ENCODE data around the gene HNRNPUL1. TPM values are rescaled to one million over a fixed set of nuclear protein-coding genes. Genes with fewer than 3 reads are reported as not detected.

The HNRNPUL1 gene
- total RNA-seq, 2 experiments from 2014 or later = 255 to 259 TPM

GRCh38 chr19:41353466-41354342 is 89.5 kb downstream of the HNRNPUL1 start, which contains the start of gene TGFB1:
Gene TGFB1, minus strand, starts transcription at chr19:41353922. Its CDS starts 878 bp downstream, at chr19:41353044.
- peaks cover 58% of the 10 kb centered on the region for H3K4me1 Mint-ChIP-seq
- DNase-seq = peak; percentile 92
- H3K27ac Mint-ChIP-seq = peak within 1 kb of the TSS; percentile 99
- peaks cover 2% of the 10 kb centered on the region for H3K9me3 Mint-ChIP-seq
- no peaks in the 10 kb centered on the region for H3K27me3 Mint-ChIP-seq
- H3K4me3 Mint-ChIP-seq = peak within 1 kb of the TSS; percentile 91
- peaks cover 37% of the 10 kb centered on the region for H3K36me3 Mint-ChIP-seq

- Mint-ChIP-seq H3K36me3 (peaks cover 33% of the 10 kb centered on the region), H3K4me3 (peak overlapping the region; percentile 91), H3K27me3 (no peaks in the 10 kb centered on the region), H3K4me1 (peaks cover 55% of the 10 kb centered on the region), H3K9me3 (no peaks in the 10 kb centered on the region), H3K27ac (peak overlapping the region; percentile 95)
- DNase-seq = no peak
Measured at GRCh38 chr19:41354343-41354953, 90.3 kb downstream of the HNRNPUL1 start.

GRCh38 chr19:41355035-41355434 is 90.9 kb downstream of the HNRNPUL1 start:
- H3K36me3 Mint-ChIP-seq = peaks cover 31% of the 10 kb centered on the region
- peaks cover 54% of the 10 kb centered on the region for H3K4me1 Mint-ChIP-seq
- no peaks in the 10 kb centered on the region for H3K27me3 Mint-ChIP-seq
- H3K4me3 Mint-ChIP-seq = peak overlapping the region; percentile 75
- no peak for DNase-seq
- peak overlapping the region; percentile 97 for H3K27ac Mint-ChIP-seq
- H3K9me3 Mint-ChIP-seq = no peaks in the 10 kb centered on the region

GRCh38 chr19:41355802-41356201 is 91.6 kb downstream of the HNRNPUL1 start:
- H3K27ac Mint-ChIP-seq = peak overlapping the region; percentile 97
- peaks cover 29% of the 10 kb centered on the region for H3K36me3 Mint-ChIP-seq
- H3K27me3 Mint-ChIP-seq = no peaks in the 10 kb centered on the region
- H3K4me1 Mint-ChIP-seq = peaks cover 50% of the 10 kb centered on the region
- no peaks in the 10 kb centered on the region for H3K9me3 Mint-ChIP-seq
- H3K4me3 Mint-ChIP-seq = peak overlapping the region; percentile 75
- DNase-seq = peak; percentile 15

GRCh38 chr19:41356984-41357739 is 93.0 kb downstream of the HNRNPUL1 start:
- Mint-ChIP-seq H3K4me1 (peaks cover 49% of the 10 kb centered on the region), H3K9me3 (no peaks in the 10 kb centered on the region), H3K27me3 (no peaks in the 10 kb centered on the region)

More at GRCh38 chr19:41356984-41357739, 93.0 kb downstream of the HNRNPUL1 start:
- peaks cover 19% of the 10 kb centered on the region for H3K36me3 Mint-ChIP-seq
- peak; percentile 30 for DNase-seq
- peak overlapping the region; percentile 75 for H3K4me3 Mint-ChIP-seq
- peak overlapping the region; percentile 97 for H3K27ac Mint-ChIP-seq

Other genes with a start within 250 kb of the HNRNPUL1 start
- gene CYP2A13, start 175.9 kb upstream of the HNRNPUL1 start, total RNA-seq = not detected
- not detected for gene CYP2F1, start 149.9 kb upstream of the HNRNPUL1 start, total RNA-seq
- gene CYP2S1, start 71.2 kb upstream of the HNRNPUL1 start, total RNA-seq = under 1 TPM; 0.27 to 0.32 TPM
- under 1 TPM; 0.41 to 0.42 TPM for gene AXL, start 45.1 kb upstream of the HNRNPUL1 start, total RNA-seq
- 10 to 100 TPM; 19.1 to 20.5 TPM for gene CCDC97, start 45.8 kb downstream of the HNRNPUL1 start, total RNA-seq
- 100 to 1,000 TPM; 152 to 154 TPM for gene TGFB1, start 89.5 kb downstream of the HNRNPUL1 start, total RNA-seq
- 1 to 10 TPM; 6.4 to 8.1 TPM for gene B9D2, start 99.8 kb downstream of the HNRNPUL1 start, total RNA-seq
- gene TMEM91, start 112.2 kb downstream of the HNRNPUL1 start, total RNA-seq = 1 to 10 TPM; 4.0 to 4.5 TPM
- gene EXOSC5, start 133.0 kb downstream of the HNRNPUL1 start, total RNA-seq = 10 to 100 TPM; 43.5 to 44.6 TPM
- 10 to 100 TPM; 21.3 to 28.0 TPM for gene BCKDHA, start 133.4 kb downstream of the HNRNPUL1 start, total RNA-seq
- under 1 TPM; 0.10 to 0.48 TPM for gene B3GNT8, start 163.0 kb downstream of the HNRNPUL1 start, total RNA-seq
- gene DMAC2, start 175.5 kb downstream of the HNRNPUL1 start, total RNA-seq = 10 to 100 TPM; 54.5 to 63.0 TPM
- not detected for gene ERICH4, start 178.8 kb downstream of the HNRNPUL1 start, total RNA-seq